Mesodermal cell (in vitro differentiated cells): Measurements from ENCODE around the gene TIMM9.
"Not testable (repeated sequence)": the region's sequence is repeated elsewhere in the genome, so short reads cannot be mapped to it uniquely, and the experiment has no call there.

Experiments
- H3K27ac ChIP-seq: 2 replicates; pipeline ENCODE4 v1.7.0; 2013; ENCODE audit warnings: mild to moderate bottlenecking, low read depth, low read length, moderate library complexity; ENCODE audit not compliant: severe bottlenecking
- H3K36me3 ChIP-seq: 2 replicates; pipeline ENCODE4 v1.7.1; 2013; ENCODE audit warnings: mild to moderate bottlenecking, low read length, moderate library complexity; ENCODE audit not compliant: control insufficient read depth, insufficient read depth
- H3K4me1 ChIP-seq: one replicate; pipeline ENCODE4 v1.7.1; 2013; ENCODE audit warnings: mild to moderate bottlenecking, low read length; ENCODE audit not compliant: insufficient read depth, control insufficient read depth, poor library complexity, severe bottlenecking
- H3K4me3 ChIP-seq: 2 replicates; pipeline ENCODE4 v1.7.0; 2013; ENCODE audit warnings: low read length, control low read depth, mild to moderate bottlenecking; ENCODE audit not compliant: insufficient read depth, poor library complexity, severe bottlenecking; ENCODE audit errors: extremely low read depth
- H3K9me3 ChIP-seq: 2 replicates; pipeline ENCODE4 v1.7.1; 2013; ENCODE audit warnings: mild to moderate bottlenecking, low read length, moderate library complexity; ENCODE audit not compliant: control insufficient read depth
- WGBS, 2 experiments: methylation state at CpG; one replicate each; pipeline ENCODE4 v1.1.5; 2013; ENCODE audit warnings: missing lambda C conversion rate in 2 of 2; ENCODE audit not compliant: insufficient coverage in 2 of 2; 5-methylcytosine and 5-hydroxymethylcytosine counted together

TIMM9 gene

DNA sequence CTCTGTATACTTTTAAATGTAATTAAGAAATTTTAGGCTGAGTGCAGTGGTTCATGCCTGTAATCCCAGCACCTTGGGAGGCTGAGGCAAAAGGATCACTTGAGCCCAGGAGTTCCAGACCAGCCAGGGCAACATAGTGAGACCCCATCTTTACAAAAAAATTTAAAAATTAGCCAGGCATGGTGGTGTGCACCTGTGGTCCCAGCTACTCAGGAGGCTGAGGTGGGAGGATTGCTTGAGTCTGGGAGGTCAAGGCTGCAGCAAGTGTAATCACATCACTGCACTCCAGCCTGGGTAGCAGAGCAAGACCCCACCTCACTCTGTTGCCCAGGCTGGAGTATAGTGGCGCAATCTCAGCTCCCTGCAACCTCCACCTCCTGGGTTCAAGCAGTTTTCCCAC is 65.1 kb downstream of the TIMM9 start:
- H3K27ac ChIP-seq, H3K4me3 ChIP-seq, H3K9me3 ChIP-seq, H3K4me1 ChIP-seq: not testable (repeated sequence)
- 80 to 100% methylated on average over 1 of the region's 1 CpG for WGBS, 2 experiments
- peaks cover 54% of the 10 kb centered on the region for H3K36me3 ChIP-seq
